Motor neuron (in vitro differentiated cells): ENCODE measurements around the gene CD164L2. TPM values are rescaled to one million over a fixed set of nuclear protein-coding genes. Genes with fewer than 3 reads are reported as not detected.

ENCODE experiments used
- ATAC-seq, 8 experiments: fragments of 200-7000 bp; cut with Tn5 transposase; replicated peaks in 6 of 8; 2 replicates each; pipeline ENCODE4 v1.8.0; 2021; ENCODE audit warnings: mild to moderate bottlenecking in 8 of 8, moderate library complexity in 8 of 8
- H3K27ac ChIP-seq, 2 donors: fragments of 250-450 bp; sonication (Bioruptor Pico); 2 replicates each; pipeline ENCODE4 v1.9.0; 2021; ENCODE audit warnings: antibody characterized with exemption in 2 of 2, mild to moderate bottlenecking in 2 of 2, moderate library complexity in 1 of 2
- H3K4me1 ChIP-seq, 2 donors: fragments of 250-450 bp; sonication (Bioruptor Pico); replicated peaks in 1 of 2; 2 replicates each; pipeline ENCODE4 v1.6.1; 2021; ENCODE audit warnings: antibody characterized with exemption in 2 of 2, mild to moderate bottlenecking in 2 of 2, moderate library complexity in 1 of 2
- H3K4me3 ChIP-seq, 5 donors: fragments of 250-450 bp; sonication (Bioruptor Pico); 2 replicates each; pipeline ENCODE4 v1.9.0; 2021; ENCODE audit warnings: antibody characterized with exemption in 5 of 5, mild to moderate bottlenecking in 5 of 5, moderate library complexity in 4 of 5
- WGBS, 10 experiments: fragments of 450-650 bp; shearing (Covaris generic); methylation state at CpG; one replicate each; pipeline ENCODE4 v1.0.0; 2022; 5-methylcytosine and 5-hydroxymethylcytosine counted together
- in situ Hi-C, 9 experiments: fragments of 400-800 bp; cut with MboI; loops; one replicate each; pipeline ENCODE4 v1.15.0; 2021; ENCODE audit warnings: low sequenced_read_pairs in 9 of 9, low pct_unique_long_range_greater_than_20kb in 2 of 9; ENCODE audit not compliant: unreplicated experiment in 9 of 9
- total RNA-seq, 8 experiments: library from RNA; unstranded; fragments of 300-600 nt; gene quantifications; 2 replicates each; pipeline versions ENCODE4 v1.2.3 to v1.2.4, GENCODE V29; 2022

CD164L2 gene
- total RNA-seq, 8 experiments from 2014 or later, result 0.11 to 1.6 (median 0.54) TPM; not detected in 1

DNA sequence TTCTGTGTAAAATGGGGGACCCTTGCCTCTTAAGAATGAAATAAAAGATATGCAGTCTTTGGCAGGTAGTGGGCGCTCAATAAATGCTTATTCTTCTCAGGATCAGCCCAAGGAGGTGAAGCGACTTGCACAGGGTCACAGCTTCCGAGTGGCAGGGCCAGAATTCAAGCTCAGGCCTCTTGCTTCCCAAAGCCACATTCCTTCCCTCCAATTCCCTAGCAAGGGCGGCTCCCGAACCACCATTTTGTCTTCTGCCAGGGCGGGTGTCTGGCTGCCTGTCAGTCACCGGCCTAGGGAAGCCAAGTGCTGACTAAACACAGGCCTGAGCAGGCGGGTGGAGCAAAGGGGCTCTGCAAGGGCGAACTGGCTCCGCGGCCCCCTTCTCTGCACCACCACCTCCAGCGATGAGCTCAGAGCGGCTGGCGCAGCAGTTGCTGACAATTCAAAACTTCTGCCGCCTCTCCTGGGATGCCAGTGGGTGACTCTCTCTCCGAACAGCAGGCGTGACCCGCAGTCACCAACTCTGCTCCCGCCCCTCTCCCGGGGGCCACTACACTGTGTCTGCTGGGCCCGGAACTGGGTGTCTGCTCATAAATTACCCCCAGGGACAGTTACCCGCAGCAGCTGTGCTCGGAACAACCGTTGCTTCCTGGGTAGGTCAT is 20.1 kb upstream of the CD164L2 start:
- peak; percentile 7 to 57 (median 47) for ATAC-seq
- Histone ChIP-seq H3K27ac (peak overlapping the region; percentile 5 to 51), H3K4me3 (no peak overlapping the region), H3K4me1 (peaks cover 66 to 71% of the 10 kb centered on the region in 2 donors)
- in situ Hi-C loops, result loop anchor here in 1 of 9 experiments (25.0 kb wide), 1 partner anchor 234 kb away; the partner anchor contains the start of gene FGR
- WGBS, 10 experiments, result 2 to 72% (median 60%) methylated on average over 1 to 17 of the region's 24 CpGs; no CpG with 5 or more reads in 1 of the 10 experiments

DNA sequence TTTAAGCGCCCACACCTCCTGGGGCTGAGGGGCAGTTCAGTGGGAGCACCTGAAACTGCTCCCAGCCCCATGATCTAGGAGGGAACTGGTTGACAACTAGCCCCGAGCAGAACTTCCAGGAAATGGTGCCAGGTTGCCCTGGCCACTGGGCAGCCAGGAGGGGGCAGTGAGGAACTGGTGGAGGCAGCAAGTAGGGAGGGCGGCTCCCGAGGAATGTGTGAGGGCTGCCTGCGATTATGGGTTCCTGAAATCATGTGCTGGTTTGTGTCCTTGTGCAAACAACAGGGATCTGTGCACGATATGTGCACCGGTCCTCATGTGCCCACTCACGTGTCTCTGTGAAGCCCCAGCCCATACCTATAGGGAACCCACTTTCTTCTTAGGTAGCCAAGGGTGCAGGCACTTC is 19.2 kb upstream of the CD164L2 start:
- Histone ChIP-seq H3K27ac (peak overlapping the region in 1 of 2 donors; percentile 51), H3K4me3 (no peak overlapping the region), H3K4me1 (peaks cover 66 to 77% of the 10 kb centered on the region in 2 donors)
- 0 to 95% (median 90%) methylated on average over 1 to 6 of the region's 8 CpGs; no CpG with 5 or more reads in 5 of the 10 experiments for WGBS, 10 experiments
- in situ Hi-C loops, result loop anchor here in 1 of 9 experiments (25.0 kb wide), 1 partner anchor 235 kb away; the partner anchor contains the start of gene FGR
- ATAC-seq, result peak in 4 of 8 experiments; percentile 5 to 16 (median 8)

DNA sequence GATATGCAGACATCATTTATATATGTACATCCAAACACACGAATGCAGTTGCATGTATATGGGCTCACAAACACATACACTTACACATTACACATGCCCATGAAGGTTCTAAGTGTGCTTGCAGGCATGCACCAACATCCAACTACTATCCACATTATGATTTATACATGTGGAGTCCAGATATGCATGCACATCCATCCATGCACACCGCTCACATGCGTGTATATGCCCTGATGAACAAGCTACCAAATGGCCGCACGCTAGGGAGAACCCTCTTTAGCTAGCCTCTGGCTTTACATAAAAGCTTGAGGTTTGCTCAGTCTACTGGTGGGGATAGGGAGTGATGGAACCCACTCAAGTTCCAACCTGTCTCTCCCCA is 17.8 kb upstream of the CD164L2 start:
- H3K27ac ChIP-seq, result no peak overlapping the region
- ATAC-seq, result no peak
- peaks cover 59 to 68% of the 10 kb centered on the region in 2 donors for H3K4me1 ChIP-seq
- 20 to 100% (median 100%) methylated on average over 1 to 5 of the region's 5 CpGs; no CpG with 5 or more reads in 4 of the 10 experiments for WGBS, 10 experiments
- H3K4me3 ChIP-seq, result no peak overlapping the region
- in situ Hi-C loops, result loop anchor here in 1 of 9 experiments (25.0 kb wide), 1 partner anchor 236 kb away; the partner anchor contains the start of gene FGR

DNA sequence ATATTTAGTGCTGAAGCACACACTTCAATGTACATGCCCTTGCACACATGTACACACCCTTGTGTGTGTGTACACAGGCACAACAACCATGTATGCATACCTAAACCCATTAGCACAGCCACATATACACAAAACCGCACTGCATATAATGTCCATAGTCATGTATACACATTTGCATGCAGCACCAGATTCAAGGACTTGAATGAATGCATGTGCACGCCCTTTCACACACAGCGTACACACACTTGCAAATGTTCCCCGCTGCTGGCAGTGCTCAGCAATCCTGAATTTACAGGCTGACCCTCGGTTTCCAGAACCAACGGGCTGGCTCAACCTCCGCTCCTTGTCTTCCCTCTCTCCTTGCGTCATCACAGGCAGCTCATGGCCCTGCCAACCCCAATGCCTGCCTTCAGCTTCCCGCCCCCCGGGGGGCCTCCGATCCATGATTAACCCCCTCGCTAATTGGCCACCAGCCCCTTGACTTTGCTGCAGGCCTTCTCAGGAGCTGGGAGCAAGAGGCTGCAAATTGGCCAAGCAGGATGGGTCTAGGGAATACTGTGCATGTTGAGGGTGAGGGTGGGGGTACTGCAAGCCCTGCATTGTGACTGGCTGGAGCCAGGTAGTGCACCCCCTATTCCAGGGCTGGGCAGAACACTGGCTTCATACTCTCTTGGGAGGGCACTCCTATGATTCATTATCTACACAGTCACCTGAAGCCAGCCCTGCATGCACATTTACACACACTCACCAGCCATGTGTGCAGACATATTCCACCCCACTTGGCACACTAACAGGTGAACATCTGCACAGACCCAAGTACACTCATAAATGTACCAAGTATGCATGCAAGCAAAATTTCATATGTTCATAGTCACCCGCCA is 17.2 kb upstream of the CD164L2 start:
- in situ Hi-C loops, result loop anchor here in 1 of 9 experiments (25.0 kb wide), 1 partner anchor 237 kb away; the partner anchor contains the start of gene FGR
- Histone ChIP-seq H3K4me3 (no peak overlapping the region), H3K27ac (no peak overlapping the region), H3K4me1 (peaks cover 53 to 62% of the 10 kb centered on the region in 2 donors)
- 7 to 80% (median 53%) methylated on average over 1 to 11 of the region's 13 CpGs; no CpG with 5 or more reads in 1 of the 10 experiments for WGBS, 10 experiments
- ATAC-seq, result peak in 4 of 8 experiments; percentile 7 to 49 (median 19)

DNA sequence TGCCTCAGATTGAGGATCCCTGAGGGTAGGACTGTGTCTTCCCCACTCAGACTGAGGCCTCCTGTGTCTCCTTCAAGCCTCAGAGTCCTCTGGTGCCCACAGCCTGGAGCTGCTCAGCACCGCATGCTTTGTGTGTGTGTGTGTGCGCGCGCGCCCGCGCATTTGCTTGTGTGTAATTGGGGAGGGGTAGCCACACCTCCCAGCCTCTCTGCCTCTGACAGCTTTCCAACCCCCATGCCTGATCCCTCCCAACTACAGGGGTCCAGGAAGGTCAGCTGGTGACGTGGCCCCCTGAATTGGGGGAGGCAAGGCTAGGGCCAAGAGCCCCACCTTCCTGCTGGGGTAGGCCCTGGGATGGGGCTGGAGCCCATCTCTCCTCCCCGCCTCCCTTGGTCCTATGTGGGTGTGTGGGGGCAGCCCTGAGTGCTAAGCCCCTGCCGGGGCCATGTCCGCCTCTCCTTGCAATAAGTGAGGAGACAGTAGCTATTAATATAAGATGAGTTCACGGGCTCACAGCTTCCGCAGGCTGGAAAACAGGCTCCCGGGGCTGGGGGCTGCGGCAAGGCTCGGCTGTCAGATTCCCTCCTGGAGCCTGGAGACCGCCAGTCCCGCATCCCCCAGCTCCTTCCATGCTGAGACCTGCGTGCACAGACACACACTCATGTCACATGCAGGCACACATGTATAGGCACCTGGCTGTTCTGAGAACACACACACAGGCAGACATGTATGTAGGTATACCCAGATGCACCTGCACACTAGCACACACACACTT is 16.3 kb upstream of the CD164L2 start:
- peak in 6 of 8 experiments; percentile 2 to 52 (median 20) for ATAC-seq
- WGBS, 10 experiments, result 28 to 90% (median 60%) methylated on average over 1 to 7 of the region's 19 CpGs; no CpG with 5 or more reads in 4 of the 10 experiments
- Histone ChIP-seq H3K4me3 (no peak overlapping the region), H3K27ac (peak overlapping the region; percentile 20 to 26), H3K4me1 (peaks cover 44 to 56% of the 10 kb centered on the region in 2 donors)
- in situ Hi-C loops, result loop anchor here in 6 of 9 experiments (5.0 to 25.0 kb wide), 7 partner anchors 95 to 287 kb away; partner anchors contain the start of genes AHDC1 (in 4 of the 6) and FGR (in 1 of the 6)

DNA sequence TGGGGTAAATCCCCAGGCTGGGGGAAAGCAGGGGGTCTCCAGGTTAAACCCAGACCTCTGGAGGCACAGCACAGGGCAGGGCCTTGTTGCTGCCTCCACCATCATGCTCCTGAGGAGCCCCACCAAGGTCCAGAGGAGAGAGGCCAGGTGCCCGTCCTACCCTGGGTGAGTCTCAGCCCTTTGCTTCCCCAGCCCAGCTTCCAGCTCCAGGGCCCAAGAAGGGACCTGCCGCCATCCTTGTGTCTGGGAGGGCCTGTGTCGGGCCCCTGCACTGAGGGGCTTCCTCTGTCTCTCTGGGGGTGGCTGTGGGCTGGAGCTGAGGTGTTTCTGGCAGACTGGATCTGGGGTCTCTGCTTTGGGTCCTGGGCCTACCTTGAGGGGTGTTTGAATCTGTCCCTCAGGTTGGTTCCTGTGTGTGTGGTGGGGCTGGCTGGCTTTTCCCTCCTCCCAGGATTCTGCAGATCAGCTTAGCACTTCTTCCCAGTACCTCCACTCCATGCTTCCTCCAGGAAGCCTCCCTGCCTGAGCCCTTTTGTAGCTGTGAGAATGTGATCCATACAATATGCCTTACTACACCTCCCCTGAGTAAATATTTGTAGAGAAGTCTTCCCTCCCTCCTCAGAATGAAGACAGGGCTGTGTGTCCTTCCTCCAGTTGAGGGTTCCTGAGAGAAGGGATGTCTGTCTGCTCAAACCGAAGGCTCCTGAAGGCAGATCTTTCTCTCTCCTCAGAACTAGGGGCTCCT is 15.4 kb upstream of the CD164L2 start:
- 17 to 100% (median 59%) methylated on average over 1 to 3 of the region's 4 CpGs; no CpG with 5 or more reads in 6 of the 10 experiments for WGBS, 10 experiments
- no peak for ATAC-seq
- peaks cover 35 to 47% of the 10 kb centered on the region in 2 donors for H3K4me1 ChIP-seq
- H3K4me3 ChIP-seq, result no peak overlapping the region
- H3K27ac ChIP-seq, result peak overlapping the region; percentile 1 to 26
- in situ Hi-C loops, result loop anchor here in 6 of 9 experiments (5.0 to 25.0 kb wide), 6 partner anchors 94 to 286 kb away; partner anchors contain the start of gene AHDC1 (in 4 of the 6)

DNA sequence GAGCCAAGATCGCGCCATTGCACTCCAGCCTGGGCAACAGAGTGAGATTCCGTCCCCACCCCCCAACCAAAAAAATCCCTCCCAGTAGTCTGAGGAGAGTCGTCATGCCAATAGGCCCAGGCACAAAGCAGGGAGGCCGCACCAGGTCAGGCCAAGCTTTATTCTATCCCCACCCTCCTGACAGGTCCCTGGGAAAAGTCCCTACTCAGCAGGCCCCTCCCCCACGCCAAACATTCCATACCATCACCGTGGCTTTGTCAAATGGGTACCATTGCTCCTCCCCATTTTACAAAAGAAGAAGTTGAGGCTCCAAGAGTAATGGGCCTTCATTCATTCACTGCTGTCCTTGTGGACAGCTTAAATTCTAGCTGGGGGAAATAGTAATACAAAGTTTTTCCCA is 14.6 kb upstream of the CD164L2 start:
- 42 to 100% (median 85%) methylated on average over 1 to 5 of the region's 7 CpGs; no CpG with 5 or more reads in 3 of the 10 experiments for WGBS, 10 experiments
- H3K27ac ChIP-seq, result no peak overlapping the region
- in situ Hi-C loops, result loop anchor here in 6 of 9 experiments (5.0 to 25.0 kb wide), 6 partner anchors 93 to 285 kb away; partner anchors contain the start of gene AHDC1 (in 4 of the 6)
- ATAC-seq, result no peak
- peaks cover 34 to 42% of the 10 kb centered on the region in 2 donors for H3K4me1 ChIP-seq
- H3K4me3 ChIP-seq, result no peak overlapping the region

DNA sequence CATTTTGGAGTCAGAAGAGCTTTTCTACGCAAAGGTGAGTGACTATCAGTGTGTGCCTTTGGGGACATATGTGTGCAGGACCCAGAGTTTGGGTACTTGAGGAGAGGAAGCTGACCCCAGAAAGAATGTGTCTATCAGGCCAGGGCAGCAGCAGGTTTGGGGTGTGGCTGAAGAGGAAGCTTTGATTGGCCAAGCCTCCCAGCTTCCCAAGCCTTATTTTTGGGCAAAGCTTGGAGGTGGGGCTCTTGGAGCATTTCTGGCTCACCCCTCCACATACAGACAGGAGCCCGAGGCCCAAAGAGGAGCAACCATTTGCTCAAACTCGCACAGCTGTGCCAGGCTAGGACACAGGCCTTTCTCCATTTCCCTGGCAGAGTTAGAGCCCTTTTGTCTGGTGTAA is 14.0 kb upstream of the CD164L2 start:
- Histone ChIP-seq H3K4me3 (no peak overlapping the region), H3K4me1 (peaks cover 31 to 37% of the 10 kb centered on the region in 2 donors), H3K27ac (no peak overlapping the region)
- ATAC-seq, result no peak
- WGBS, 10 experiments, result 68 to 100% (median 93%) methylated on average over 1 to 3 of the region's 3 CpGs; no CpG with 5 or more reads in 6 of the 10 experiments
- in situ Hi-C loops, result loop anchor here in 6 of 9 experiments (5.0 to 25.0 kb wide), 6 partner anchors 92 to 285 kb away; partner anchors contain the start of gene AHDC1 (in 4 of the 6)

DNA sequence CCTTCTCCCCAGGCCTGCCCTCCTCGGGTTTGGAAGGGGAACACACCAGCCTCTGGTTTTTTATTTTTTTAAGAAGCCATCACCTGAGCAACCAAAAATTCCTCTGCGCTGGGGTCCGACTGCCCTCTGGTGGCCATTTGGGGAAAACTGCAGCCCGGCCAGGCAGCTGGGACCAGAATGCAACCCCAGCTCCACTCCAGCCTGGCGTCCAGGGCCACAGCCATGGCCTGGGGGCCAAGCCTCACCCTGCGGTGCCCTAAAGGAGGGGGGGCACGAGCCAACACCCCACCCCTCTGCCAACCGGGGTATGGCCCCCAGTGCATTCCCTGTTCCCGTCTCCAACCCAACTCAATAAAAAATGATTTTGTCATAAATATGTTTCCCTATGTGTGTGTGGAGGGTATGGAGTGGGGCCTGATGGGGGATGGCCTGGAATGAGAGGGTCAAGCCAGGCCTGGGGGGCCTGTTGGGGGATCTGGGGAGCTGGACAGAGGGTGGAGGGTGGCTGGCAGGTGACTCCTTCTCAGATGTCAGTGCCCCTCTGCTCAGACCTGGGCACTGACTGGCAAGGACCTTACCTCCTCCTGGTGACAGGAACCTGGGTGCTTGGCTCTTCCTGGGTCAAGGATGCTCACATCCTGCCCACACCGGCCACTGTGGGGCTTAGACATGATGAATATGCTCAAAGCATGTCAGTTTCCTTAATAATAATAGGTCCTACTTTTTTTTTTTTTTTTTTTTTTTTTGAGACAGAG is 12.5 kb upstream of the CD164L2 start:
- ATAC-seq, result peak; percentile 3 to 9 (median 4)
- WGBS, 10 experiments, result 0 to 15% (median 3%) methylated on average over 1 to 9 of the region's 10 CpGs; no CpG with 5 or more reads in 3 of the 10 experiments
- Histone ChIP-seq H3K4me1 (peaks cover 28 to 41% of the 10 kb centered on the region in 2 donors), H3K4me3 (no peak overlapping the region), H3K27ac (no peak overlapping the region)
- in situ Hi-C loops, result loop anchor here in 6 of 9 experiments (5.0 to 25.0 kb wide), 6 partner anchors 91 to 283 kb away; partner anchors contain the start of gene AHDC1 (in 4 of the 6)

DNA sequence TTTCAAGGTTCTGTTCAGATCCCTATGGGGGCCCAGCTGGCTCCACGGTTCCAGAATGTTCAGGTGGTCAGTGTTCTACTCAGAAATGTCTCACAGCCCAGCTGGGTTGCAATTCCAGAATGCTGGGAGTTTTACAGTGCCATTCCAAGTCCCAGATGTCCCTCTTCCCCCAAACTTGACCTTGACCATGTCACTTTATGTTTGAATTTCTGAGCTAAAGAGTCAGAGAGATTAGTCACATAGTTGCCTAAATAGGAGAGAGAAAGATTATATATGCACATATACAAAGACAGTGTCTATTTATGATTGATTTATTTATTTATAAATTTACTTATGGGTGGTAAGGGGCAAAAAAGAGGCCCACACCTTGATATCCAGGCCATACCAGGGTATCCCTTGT is 11.8 kb upstream of the CD164L2 start:
- Histone ChIP-seq H3K27ac (no peak overlapping the region), H3K4me3 (no peak overlapping the region), H3K4me1 (peaks cover 21 to 35% of the 10 kb centered on the region in 2 donors)
- in situ Hi-C loops, result loop anchor here in 6 of 9 experiments (5.0 to 25.0 kb wide), 6 partner anchors 90 to 283 kb away; partner anchors contain the start of gene AHDC1 (in 4 of the 6)
- ATAC-seq, result no peak
- 57 to 100% (median 87%) methylated on average over 1 of the region's 1 CpG; no CpG with 5 or more reads in 6 of the 10 experiments for WGBS, 10 experiments
